Prostate gland (tissue), 2 donors: ENCODE measurements around the gene NREP. TPM values are rescaled to one million over a fixed set of nuclear protein-coding genes. Genes with fewer than 3 reads are reported as not detected.

Source experiments
- DNase-seq: peaks from one replicate; pipeline ENCODE4 v3.0.0-alpha.2; 2019; ENCODE audit warnings: low spot score
- H3K27ac ChIP-seq, 2 donors: fragments of 200-600 bp; sonication (generic); 2 replicates each; pipeline ENCODE4 v1.5.1; 2017 to 2019
- H3K27me3 ChIP-seq: fragments of 200-600 bp; sonication (generic); replicated peaks from 2 replicates; pipeline ENCODE4 v1.5.1; 2019; ENCODE audit not compliant: insufficient read depth
- H3K36me3 ChIP-seq, 2 donors: fragments of 200-600 bp; sonication (generic); 1 replicate in 1 of 2; 2 replicates in 1 of 2; pipeline versions ENCODE4 v1.5.1 to v1.8.1; 2017 to 2019
- H3K4me1 ChIP-seq: fragments of 200-600 bp; sonication (generic); replicated peaks from 2 replicates; pipeline ENCODE4 v1.5.1; 2019
- H3K4me3 ChIP-seq, 2 donors: fragments of 200-600 bp; sonication (generic); 2 replicates each; pipeline ENCODE4 v1.5.1; 2017 to 2019
- H3K9me3 ChIP-seq: fragments of 200-600 bp; sonication (generic); 2 replicates; pipeline ENCODE4 v1.5.1; 2017
- POLR2A ChIP-seq: fragments of 450-650 bp; IDR thresholded peaks from one replicate; pipeline ENCODE4 v1.6.1; 2016; ENCODE audit warnings: antibody characterized with exemption, mild to moderate bottlenecking
- POLR2AphosphoS5 ChIP-seq: sonication (generic); formaldehyde crosslinking; IDR thresholded peaks from one replicate; pipeline ENCODE4 v1.6.1; 2017; ENCODE audit warnings: antibody characterized with exemption
- WGBS: methylation state at CpG from one replicate; pipeline ENCODE4 v1.1.5; 2018; 5-methylcytosine and 5-hydroxymethylcytosine counted together
- intact Hi-C: fragments of 100-400 bp; cut with DNase I; formaldehyde crosslinking; loops from one replicate; pipeline ENCODE4 v1.14.2; 2022
- total RNA-seq, 2 donors: library from RNA; depleted of rRNA; stranded (reverse); fragments of >200 nt; gene quantifications; one replicate each; pipeline ENCODE4 v1.1.0, GENCODE V29; 2016
- TF ChIP-seq, protein P1 (sequence below), 4 experiments: fragments of 200-600 bp in 2 of 4; fragments of 450-650 bp in 2 of 4; sonication (generic) in 2 of 4; IDR thresholded peaks; 1 replicate in 3 of 4; 2 replicates in 1 of 4; pipeline ENCODE4 v1.5.1; 2016 to 2019; ENCODE audit warnings: antibody characterized with exemption in 4 of 4, mild to moderate bottlenecking in 2 of 4, moderate library complexity in 2 of 4

NREP gene
- total RNA-seq, 2 donors from 2014 or later: 7.6 to 28.2 TPM

DNA sequence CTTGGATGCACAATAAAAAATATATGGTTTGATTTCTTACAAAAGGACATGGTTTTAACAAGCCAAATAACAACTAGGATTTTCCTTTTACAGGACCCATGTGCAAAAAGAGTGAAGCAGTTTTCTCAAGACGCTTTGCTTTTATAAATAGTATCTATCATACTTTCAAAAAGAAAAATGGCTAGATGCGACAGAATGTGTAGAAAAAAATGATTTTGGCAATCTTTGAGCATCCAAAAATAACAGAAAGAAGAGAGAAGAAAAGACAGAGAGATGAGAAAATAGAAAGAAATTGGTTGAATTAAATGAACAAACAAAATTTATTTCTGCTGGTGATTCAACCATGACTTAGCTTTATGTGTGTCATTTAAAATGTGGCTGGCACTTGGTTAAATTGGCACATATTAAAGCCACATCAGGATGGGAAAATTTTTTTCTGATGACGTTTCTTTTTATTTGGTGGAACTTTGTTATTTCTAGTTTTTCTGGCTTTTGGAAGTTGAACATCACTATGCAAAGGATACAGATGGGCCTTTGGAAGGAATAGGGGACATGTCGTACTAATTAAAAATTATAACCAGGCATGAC lies 35.6 kb upstream of the NREP start:
- intact Hi-C loops: no loop called here
- TF ChIP-seq, protein P1, sequence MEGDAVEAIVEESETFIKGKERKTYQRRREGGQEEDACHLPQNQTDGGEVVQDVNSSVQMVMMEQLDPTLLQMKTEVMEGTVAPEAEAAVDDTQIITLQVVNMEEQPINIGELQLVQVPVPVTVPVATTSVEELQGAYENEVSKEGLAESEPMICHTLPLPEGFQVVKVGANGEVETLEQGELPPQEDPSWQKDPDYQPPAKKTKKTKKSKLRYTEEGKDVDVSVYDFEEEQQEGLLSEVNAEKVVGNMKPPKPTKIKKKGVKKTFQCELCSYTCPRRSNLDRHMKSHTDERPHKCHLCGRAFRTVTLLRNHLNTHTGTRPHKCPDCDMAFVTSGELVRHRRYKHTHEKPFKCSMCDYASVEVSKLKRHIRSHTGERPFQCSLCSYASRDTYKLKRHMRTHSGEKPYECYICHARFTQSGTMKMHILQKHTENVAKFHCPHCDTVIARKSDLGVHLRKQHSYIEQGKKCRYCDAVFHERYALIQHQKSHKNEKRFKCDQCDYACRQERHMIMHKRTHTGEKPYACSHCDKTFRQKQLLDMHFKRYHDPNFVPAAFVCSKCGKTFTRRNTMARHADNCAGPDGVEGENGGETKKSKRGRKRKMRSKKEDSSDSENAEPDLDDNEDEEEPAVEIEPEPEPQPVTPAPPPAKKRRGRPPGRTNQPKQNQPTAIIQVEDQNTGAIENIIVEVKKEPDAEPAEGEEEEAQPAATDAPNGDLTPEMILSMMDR (IDR thresholded peaks at IDR 0.05): no peak
- TF ChIP-seq POLR2A: no peak
- TF ChIP-seq POLR2AphosphoS5: no peak
- DNase-seq: no peak
- Histone ChIP-seq H3K27me3 (no peaks in the 10 kb centered on the region), H3K9me3 (no peaks in the 10 kb centered on the region), H3K27ac (no peak overlapping the region), H3K4me3 (no peak overlapping the region), H3K36me3 (no peaks in the 10 kb centered on the region), H3K4me1 (no peaks in the 10 kb centered on the region)
- WGBS: 58% methylated on average over 4 of the region's 4 CpGs

GRCh38 chr5:111790295-111790694 lies 33.3 kb upstream of the NREP start:
- Histone ChIP-seq H3K4me3 (no peak overlapping the region), H3K27ac (no peak overlapping the region), H3K36me3 (no peaks in the 10 kb centered on the region), H3K9me3 (no peaks in the 10 kb centered on the region), H3K27me3 (no peaks in the 10 kb centered on the region), H3K4me1 (no peaks in the 10 kb centered on the region)
- DNase-seq: no peak
- intact Hi-C loops: no loop called here
- WGBS: 96% methylated on average over 1 of the region's 1 CpG
- TF ChIP-seq POLR2A (no peak), POLR2AphosphoS5 (no peak)
- TF ChIP-seq, protein P1 (IDR thresholded peaks at IDR 0.05): no peak

GRCh38 chr5:111787006-111787405 lies 30.0 kb upstream of the NREP start:
- DNase-seq: no peak
- Histone ChIP-seq H3K36me3 (no peaks in the 10 kb centered on the region), H3K4me1 (no peaks in the 10 kb centered on the region), H3K27me3 (no peaks in the 10 kb centered on the region), H3K9me3 (no peaks in the 10 kb centered on the region), H3K4me3 (no peak overlapping the region), H3K27ac (no peak overlapping the region)
- TF ChIP-seq POLR2AphosphoS5 (no peak), POLR2A (no peak)
- TF ChIP-seq, protein P1 (IDR thresholded peaks at IDR 0.05): no peak
- intact Hi-C loops: no loop called here

DNA sequence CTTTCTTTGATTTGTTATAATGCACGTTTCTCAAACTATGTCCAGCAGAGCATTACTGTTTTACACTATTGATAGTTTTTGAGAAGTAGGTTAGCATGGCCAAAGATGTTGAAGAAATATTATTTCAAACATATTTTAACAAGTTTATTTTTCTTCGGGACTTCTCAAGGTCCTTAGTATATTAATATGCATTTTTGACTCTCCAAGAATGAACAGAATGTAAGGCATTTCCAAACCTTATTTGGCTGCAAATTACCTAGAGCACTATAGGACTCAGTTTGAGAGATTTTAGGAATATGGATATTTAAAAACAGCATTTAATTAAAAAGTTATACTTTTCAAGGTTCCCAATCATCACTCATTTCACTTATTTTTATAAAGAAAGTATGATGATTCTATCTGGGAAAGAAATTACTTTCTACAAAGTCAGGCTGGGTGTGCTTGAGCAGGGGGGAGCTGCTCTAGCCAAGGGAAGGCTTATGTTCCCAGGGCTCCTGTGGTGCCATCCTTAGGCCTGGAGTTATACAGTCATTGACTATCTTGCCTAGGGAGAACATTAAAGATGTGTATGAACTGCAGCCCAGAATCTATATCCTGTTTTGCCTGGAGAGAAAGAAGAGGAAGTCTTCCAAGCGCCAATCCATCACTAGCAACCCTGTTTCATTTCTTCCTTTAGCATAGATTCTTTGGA lies 27.6 kb upstream of the NREP start:
- Histone ChIP-seq H3K27ac (no peak overlapping the region), H3K4me3 (no peak overlapping the region), H3K36me3 (no peaks in the 10 kb centered on the region), H3K27me3 (no peaks in the 10 kb centered on the region), H3K9me3 (no peaks in the 10 kb centered on the region), H3K4me1 (no peaks in the 10 kb centered on the region)
- 82% methylated on average over 3 of the region's 3 CpGs for WGBS
- intact Hi-C loops: no loop called here
- TF ChIP-seq POLR2AphosphoS5 (no peak), POLR2A (no peak)
- TF ChIP-seq, protein P1 (IDR thresholded peaks at IDR 0.05): no peak
- DNase-seq: no peak

DNA sequence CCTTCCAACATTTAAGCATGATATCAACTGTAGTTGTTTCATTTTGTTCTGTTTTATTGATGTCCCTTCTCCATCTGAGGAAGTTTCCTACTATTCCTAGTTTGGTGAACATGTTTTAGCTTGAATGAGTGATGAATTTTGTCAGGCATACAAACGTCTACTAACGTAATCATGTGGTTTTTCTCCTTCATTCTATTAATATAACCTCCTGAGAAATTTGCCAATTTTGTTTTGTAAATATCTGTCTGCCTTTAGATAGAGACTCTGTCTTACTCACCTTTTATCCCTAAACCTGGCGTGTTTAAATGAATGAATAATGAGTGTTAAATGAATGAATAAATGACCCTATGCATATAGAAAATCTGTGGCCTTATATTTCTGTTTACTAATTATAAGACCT lies 26.5 kb upstream of the NREP start:
- Histone ChIP-seq H3K36me3 (no peaks in the 10 kb centered on the region), H3K4me3 (no peak overlapping the region), H3K27me3 (no peaks in the 10 kb centered on the region), H3K4me1 (no peaks in the 10 kb centered on the region), H3K9me3 (no peaks in the 10 kb centered on the region), H3K27ac (no peak overlapping the region)
- 63% methylated on average over 3 of the region's 3 CpGs for WGBS
- TF ChIP-seq POLR2A: no peak
- TF ChIP-seq POLR2AphosphoS5: no peak
- intact Hi-C loops: no loop called here
- no peak for DNase-seq
